Type B pancreatic cell (in vitro differentiated cells): Measurements from ENCODE around the gene NR1D2. TPM values are rescaled to one million over a fixed set of nuclear protein-coding genes. Genes with fewer than 3 reads are reported as not detected.
"Not testable (repeated sequence)": the region's sequence is repeated elsewhere in the genome, so short reads cannot be mapped to it uniquely, and the experiment has no call there.

Source experiments
- DNase-seq: peaks from one replicate; pipeline ENCODE4 v3.0.0; 2021; ENCODE audit warnings: mixed read lengths; ENCODE audit not compliant: unreplicated experiment; ENCODE audit errors: extremely low spot score
- H3K27ac Mint-ChIP-seq: 2 replicates; pipeline ENCODE4 v1.8.0; 2021; ENCODE audit warnings: mild to moderate bottlenecking, mixed read lengths
- H3K27me3 Mint-ChIP-seq: 2 replicates; pipeline ENCODE4 v1.8.0; 2021; ENCODE audit warnings: mixed read lengths
- H3K36me3 Mint-ChIP-seq: 2 replicates; pipeline ENCODE4 v1.8.0; 2021; ENCODE audit warnings: mixed read lengths
- H3K4me1 Mint-ChIP-seq: one replicate; pipeline ENCODE4 v1.8.0; 2021; ENCODE audit warnings: mixed read lengths; ENCODE audit not compliant: unreplicated experiment
- H3K4me3 Mint-ChIP-seq: 2 replicates; pipeline ENCODE4 v1.8.0; 2021; ENCODE audit warnings: mild to moderate bottlenecking, mixed read lengths
- H3K9me3 Mint-ChIP-seq: 2 replicates; pipeline ENCODE4 v1.8.0; 2021; ENCODE audit warnings: mixed read lengths
- CTCF ChIP-seq: fragments of 200-600 bp; sonication (generic); conservative IDR thresholded peaks from 2 replicates; pipeline ENCODE4 v1.5.0; 2021; ENCODE audit warnings: antibody characterized with exemption, mild to moderate bottlenecking
- long read RNA-seq: library from polyadenylated mRNA; unstranded; transcript quantifications from one replicate; pipeline ENCODE4 v2.0.0, GENCODE V29; 2020
- total RNA-seq: library from RNA; stranded (reverse); gene quantifications from 2 replicates; pipeline ENCODE4 v1.2.1, GENCODE V29; 2021; ENCODE audit warnings: low replicate concordance

NR1D2 gene
- total RNA-seq = 20.6 and 23.1 TPM in 2 replicates
- long read RNA-seq, full-length matches to known transcripts = 2 of 14 reads
- long read RNA-seq, partial matches to known transcripts = 5 of 14 reads
- long read RNA-seq, other reads (novel, unspliced or antisense) = 7 of 14 reads

- H3K36me3 Mint-ChIP-seq = peaks cover 8% of the 10 kb centered on the region
- DNase-seq = peak; percentile 88
- peak within 1 kb of the TSS; percentile 98 for H3K27ac Mint-ChIP-seq
- TF ChIP-seq CTCF = no peak
- H3K9me3 Mint-ChIP-seq = no peaks in the 10 kb centered on the region
- H3K27me3 Mint-ChIP-seq = peaks cover 17% of the 10 kb centered on the region
- peak within 1 kb of the TSS; percentile 96 for H3K4me3 Mint-ChIP-seq
- H3K4me1 Mint-ChIP-seq = peaks cover 33% of the 10 kb centered on the region
Observed at GRCh38 chr3:23944861-23945662, at the start of gene NR1D2. NR1D2 (plus strand) TSS chr3:23945286; CDS start chr3:23945579, 293 bp downstream.

- H3K4me3 Mint-ChIP-seq = no peak overlapping the region
- H3K4me1 Mint-ChIP-seq = no peaks in the 10 kb centered on the region
- H3K27ac Mint-ChIP-seq = no peak overlapping the region
- no peak for DNase-seq
- peak; percentile 34 for TF ChIP-seq CTCF
- H3K27me3 Mint-ChIP-seq = no peaks in the 10 kb centered on the region
- peaks cover 74% of the 10 kb centered on the region for H3K36me3 Mint-ChIP-seq
- peaks cover 13% of the 10 kb centered on the region for H3K9me3 Mint-ChIP-seq
Observed at GRCh38 chr3:23900744-23901143, 44.3 kb upstream of the NR1D2 start.

- Mint-ChIP-seq H3K27ac (no peak overlapping the region), H3K9me3 (peaks cover 5% of the 10 kb centered on the region), H3K4me3 (no peak overlapping the region), H3K4me1 (no peaks in the 10 kb centered on the region), H3K36me3 (peaks cover 48% of the 10 kb centered on the region), H3K27me3 (no peaks in the 10 kb centered on the region)
- no peak for DNase-seq
- no peak for TF ChIP-seq CTCF
Observed at GRCh38 chr3:23904545-23904944, 40.5 kb upstream of the NR1D2 start.

DNA sequence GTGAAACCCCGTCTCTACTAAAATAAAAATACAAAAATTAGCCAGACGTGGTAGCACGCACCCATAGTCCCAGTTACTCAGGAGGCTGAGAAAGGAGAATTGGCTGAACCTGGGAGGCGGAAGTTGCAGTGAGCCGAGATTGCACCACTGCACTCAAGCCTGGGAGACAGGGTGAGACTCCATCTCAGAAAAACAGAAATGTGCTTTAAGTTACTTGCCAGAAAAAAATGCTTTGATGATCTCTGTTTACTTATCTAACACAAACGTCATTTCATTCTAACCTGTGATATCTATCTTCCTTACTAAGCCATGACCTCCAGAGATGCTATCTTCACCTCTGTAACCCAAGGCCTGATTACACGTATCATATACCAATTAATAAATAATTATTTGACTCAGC is 35.7 kb upstream of the NR1D2 start:
- no peak overlapping the region for H3K27ac Mint-ChIP-seq
- peaks cover 28% of the 10 kb centered on the region for H3K36me3 Mint-ChIP-seq
- no peak overlapping the region for H3K4me3 Mint-ChIP-seq
- TF ChIP-seq CTCF = no peak
- peaks cover 7% of the 10 kb centered on the region for H3K4me1 Mint-ChIP-seq
- no peaks in the 10 kb centered on the region for H3K9me3 Mint-ChIP-seq
- DNase-seq = no peak
- H3K27me3 Mint-ChIP-seq = no peaks in the 10 kb centered on the region

DNA sequence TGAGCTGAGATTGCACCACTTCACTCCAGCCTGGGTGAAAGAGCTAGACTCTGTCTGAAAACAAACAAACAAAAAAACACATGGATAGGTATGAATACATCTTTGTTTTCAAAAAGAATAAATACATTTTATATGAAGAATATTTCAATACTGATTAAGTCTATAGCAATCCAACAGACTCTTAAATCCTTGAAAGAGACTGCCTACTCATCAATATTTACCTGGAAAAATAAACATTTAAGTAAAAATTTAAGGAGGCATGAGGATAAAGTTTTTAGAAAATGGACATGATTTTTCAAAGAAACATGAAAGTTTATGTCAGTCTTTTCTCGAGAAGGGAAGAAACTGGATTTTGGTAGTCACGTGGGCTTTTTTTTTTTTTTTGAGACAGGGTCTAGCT is 33.7 kb upstream of the NR1D2 start:
- Mint-ChIP-seq H3K9me3 (no peaks in the 10 kb centered on the region), H3K27ac (no peak overlapping the region), H3K27me3 (no peaks in the 10 kb centered on the region), H3K4me1 (peaks cover 20% of the 10 kb centered on the region), H3K4me3 (no peak overlapping the region), H3K36me3 (peaks cover 10% of the 10 kb centered on the region)
- no peak for TF ChIP-seq CTCF
- DNase-seq = no peak

GRCh38 chr3:23912335-23912734 is 32.8 kb upstream of the NR1D2 start:
- DNase-seq, H3K4me3 Mint-ChIP-seq, H3K27me3 Mint-ChIP-seq, H3K27ac Mint-ChIP-seq, H3K9me3 Mint-ChIP-seq: not testable (repeated sequence)
- H3K4me1 Mint-ChIP-seq = peaks cover 20% of the 10 kb centered on the region
- peaks cover 12% of the 10 kb centered on the region for H3K36me3 Mint-ChIP-seq
